Lower lobe of right lung (tissue), 2 donors: ENCODE data around the gene PDE4D. TPM values are rescaled to one million over a fixed set of nuclear protein-coding genes. Genes with fewer than 3 reads are reported as not detected.
A peak's percentile ranks its signal among the peaks of the same experiment; 100 is the strongest.

Source experiments
- ATAC-seq, 2 donors: fragments of 200-7000 bp; cut with Tn5 transposase; one replicate each; pipeline ENCODE4 v1.9.1; 2020 to 2022; ENCODE audit warnings: mild to moderate bottlenecking in 2 of 2, moderate library complexity in 2 of 2
- DNase-seq: peaks from one replicate; pipeline ENCODE4 v3.0.0-alpha.2; 2020
- H3K27ac ChIP-seq: fragments of 200-600 bp; one replicate; pipeline ENCODE4 v1.8.0; 2022
- H3K27me3 ChIP-seq: fragments of 200-600 bp; one replicate; pipeline ENCODE4 v1.8.0; 2022; ENCODE audit warnings: low read depth
- H3K36me3 ChIP-seq: fragments of 200-600 bp; one replicate; pipeline ENCODE4 v1.8.0; 2022; ENCODE audit warnings: mild to moderate bottlenecking
- H3K4me1 ChIP-seq: fragments of 200-600 bp; one replicate; pipeline ENCODE4 v1.8.0; 2022
- H3K4me3 ChIP-seq: fragments of 200-600 bp; one replicate; pipeline ENCODE4 v1.8.0; 2022; ENCODE audit warnings: mild to moderate bottlenecking
- H3K9me3 ChIP-seq: fragments of 200-600 bp; one replicate; pipeline ENCODE4 v1.8.0; 2022
- intact Hi-C: fragments of 100-400 bp; cut with DNase I; formaldehyde crosslinking; loops from one replicate; pipeline ENCODE4 v1.11.0; 2022
- total RNA-seq: library from RNA; stranded (reverse); fragmentation: NEBNext Ultra II Directional; extraction: Animal tissue kit (Norgen Biotek cat#: 25700); gene quantifications from one replicate; pipeline ENCODE4 v1.2.1, GENCODE V29; 2021
- TF ChIP-seq, protein P1 (sequence below): fragments of 200-600 bp; IDR thresholded peaks from one replicate; pipeline ENCODE4 v1.8.0; 2022; ENCODE audit warnings: antibody characterized with exemption, mild to moderate bottlenecking
- donor health status: DM: no; HTN: yes; CAD: no; lungs with severe emphysema.

PDE4D gene
- total RNA-seq, 1 donor from 2014 or later = 71.3 TPM

DNA sequence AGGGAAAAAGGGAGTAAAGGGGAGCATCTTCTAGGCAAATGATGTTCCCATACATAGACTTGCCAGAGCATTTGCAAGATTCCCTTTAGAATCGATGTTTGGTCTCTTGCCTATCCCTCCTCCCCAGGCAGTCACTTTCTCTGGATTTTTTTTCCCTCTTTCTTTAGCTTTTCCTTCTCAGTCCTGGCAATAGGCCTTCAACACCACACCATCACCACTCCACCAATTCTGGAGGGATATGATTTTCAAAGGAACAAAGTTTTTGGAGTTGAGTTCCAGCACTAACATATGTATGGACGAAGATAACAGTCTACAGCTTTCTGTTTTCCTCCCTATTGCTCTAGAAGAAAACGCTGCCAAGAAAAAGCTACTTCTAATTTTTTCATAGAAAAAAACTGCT lies 377.4 kb downstream of the PDE4D start:
- ATAC-seq = no peak
- intact Hi-C loops = no loop called here
- H3K27me3 ChIP-seq = no peaks in the 10 kb centered on the region
- no peaks in the 10 kb centered on the region for H3K36me3 ChIP-seq
- H3K27ac ChIP-seq = no peak overlapping the region
- no peaks in the 10 kb centered on the region for H3K4me1 ChIP-seq
- TF ChIP-seq, protein P1, sequence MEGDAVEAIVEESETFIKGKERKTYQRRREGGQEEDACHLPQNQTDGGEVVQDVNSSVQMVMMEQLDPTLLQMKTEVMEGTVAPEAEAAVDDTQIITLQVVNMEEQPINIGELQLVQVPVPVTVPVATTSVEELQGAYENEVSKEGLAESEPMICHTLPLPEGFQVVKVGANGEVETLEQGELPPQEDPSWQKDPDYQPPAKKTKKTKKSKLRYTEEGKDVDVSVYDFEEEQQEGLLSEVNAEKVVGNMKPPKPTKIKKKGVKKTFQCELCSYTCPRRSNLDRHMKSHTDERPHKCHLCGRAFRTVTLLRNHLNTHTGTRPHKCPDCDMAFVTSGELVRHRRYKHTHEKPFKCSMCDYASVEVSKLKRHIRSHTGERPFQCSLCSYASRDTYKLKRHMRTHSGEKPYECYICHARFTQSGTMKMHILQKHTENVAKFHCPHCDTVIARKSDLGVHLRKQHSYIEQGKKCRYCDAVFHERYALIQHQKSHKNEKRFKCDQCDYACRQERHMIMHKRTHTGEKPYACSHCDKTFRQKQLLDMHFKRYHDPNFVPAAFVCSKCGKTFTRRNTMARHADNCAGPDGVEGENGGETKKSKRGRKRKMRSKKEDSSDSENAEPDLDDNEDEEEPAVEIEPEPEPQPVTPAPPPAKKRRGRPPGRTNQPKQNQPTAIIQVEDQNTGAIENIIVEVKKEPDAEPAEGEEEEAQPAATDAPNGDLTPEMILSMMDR = no peak
- H3K4me3 ChIP-seq = no peak overlapping the region
- no peak for DNase-seq
- H3K9me3 ChIP-seq = no peaks in the 10 kb centered on the region

DNA sequence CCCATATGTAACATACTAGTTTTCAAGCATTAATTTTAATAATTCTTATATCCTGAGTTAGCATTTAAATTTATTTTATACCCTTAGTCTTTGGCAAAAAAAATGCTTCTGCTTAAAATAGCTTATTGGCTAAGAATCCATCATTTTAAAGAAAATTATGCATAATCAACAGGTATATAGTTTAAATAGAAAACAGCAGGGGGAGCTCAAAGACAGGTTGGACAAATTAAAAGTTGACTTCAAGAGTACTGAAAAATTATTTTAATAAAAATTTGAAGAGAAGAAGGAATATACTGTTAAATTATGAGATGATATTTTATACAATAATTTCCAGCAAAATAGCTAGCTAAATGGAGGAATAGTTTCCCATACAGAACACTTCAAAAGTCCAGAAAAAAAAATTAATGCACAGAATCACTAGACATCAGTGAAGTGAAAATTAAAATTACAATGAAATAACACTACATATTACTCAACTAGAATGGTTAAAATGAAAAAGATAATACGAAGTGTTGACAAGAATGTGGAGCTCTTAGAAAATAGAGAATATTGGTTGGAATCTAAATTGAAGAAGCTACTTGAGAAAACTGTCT lies 387.1 kb downstream of the PDE4D start:
- ATAC-seq = peak in 1 of 2 donors; percentile 46
- H3K36me3 ChIP-seq = no peaks in the 10 kb centered on the region
- intact Hi-C loops = loop anchor here (10.0 kb wide), 1 partner anchor 168 kb away; no protein-coding TSS in a partner anchor

DNA sequence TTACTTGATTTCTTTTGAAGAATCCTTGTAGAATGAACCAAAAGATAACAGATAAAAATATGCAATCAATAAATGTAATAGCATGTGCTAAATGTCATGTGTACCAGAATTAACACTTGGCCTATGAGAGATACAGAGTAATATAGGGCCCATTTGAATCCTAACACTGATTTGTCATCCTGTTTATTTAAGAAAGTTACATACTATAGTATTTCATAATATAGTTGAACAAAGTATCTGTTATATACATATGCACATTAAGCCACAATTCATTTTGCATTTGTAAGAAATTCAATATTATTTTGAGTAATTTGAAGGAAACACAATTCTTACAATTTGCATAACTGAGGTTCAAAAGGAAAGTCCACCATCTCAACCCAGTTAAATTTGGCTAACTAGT lies 389.5 kb downstream of the PDE4D start:
- TF ChIP-seq, protein P1 = no peak
- no peak for ATAC-seq
- H3K4me1 ChIP-seq = no peaks in the 10 kb centered on the region
- no peak overlapping the region for H3K27ac ChIP-seq
- no peak for DNase-seq
- H3K36me3 ChIP-seq = no peaks in the 10 kb centered on the region
- no peaks in the 10 kb centered on the region for H3K27me3 ChIP-seq
- intact Hi-C loops = loop anchor here (10.0 kb wide), 1 partner anchor 171 kb away; no protein-coding TSS in a partner anchor
- no peak overlapping the region for H3K4me3 ChIP-seq
- no peaks in the 10 kb centered on the region for H3K9me3 ChIP-seq

More for the DNA sequence above, 387.1 kb downstream of the PDE4D start:
- no peak overlapping the region for H3K4me3 ChIP-seq
- TF ChIP-seq, protein P1 = peak; percentile 43
- H3K27ac ChIP-seq = no peak overlapping the region
- DNase-seq = no peak
- H3K27me3 ChIP-seq = no peaks in the 10 kb centered on the region
- no peaks in the 10 kb centered on the region for H3K9me3 ChIP-seq
- no peaks in the 10 kb centered on the region for H3K4me1 ChIP-seq

DNA sequence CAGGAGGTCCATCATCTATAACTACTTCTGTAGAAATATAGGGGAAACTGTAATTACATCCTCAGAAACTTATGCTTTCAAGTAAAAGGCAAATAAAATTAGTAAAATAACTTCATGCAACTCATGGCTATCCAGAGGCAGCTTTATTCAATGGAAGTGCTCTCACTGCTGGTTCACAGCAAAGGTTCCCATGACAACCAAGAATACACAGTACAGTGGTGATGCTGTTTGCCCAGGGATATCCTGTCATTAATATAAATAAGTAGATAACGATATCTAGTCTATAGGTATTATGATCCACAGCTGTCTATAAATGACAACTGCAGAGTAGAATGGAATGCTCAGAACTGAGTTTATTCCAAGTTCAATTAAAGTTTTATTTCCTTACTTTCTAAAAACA lies 390.3 kb downstream of the PDE4D start:
- H3K27ac ChIP-seq = no peak overlapping the region
- no peaks in the 10 kb centered on the region for H3K36me3 ChIP-seq
- intact Hi-C loops = loop anchor here (10.0 kb wide), 1 partner anchor 172 kb away; no protein-coding TSS in a partner anchor
- ATAC-seq = no peak
- H3K9me3 ChIP-seq = no peaks in the 10 kb centered on the region
- no peak overlapping the region for H3K4me3 ChIP-seq
- DNase-seq = no peak
- TF ChIP-seq, protein P1 = no peak
- no peaks in the 10 kb centered on the region for H3K4me1 ChIP-seq
- H3K27me3 ChIP-seq = no peaks in the 10 kb centered on the region

DNA sequence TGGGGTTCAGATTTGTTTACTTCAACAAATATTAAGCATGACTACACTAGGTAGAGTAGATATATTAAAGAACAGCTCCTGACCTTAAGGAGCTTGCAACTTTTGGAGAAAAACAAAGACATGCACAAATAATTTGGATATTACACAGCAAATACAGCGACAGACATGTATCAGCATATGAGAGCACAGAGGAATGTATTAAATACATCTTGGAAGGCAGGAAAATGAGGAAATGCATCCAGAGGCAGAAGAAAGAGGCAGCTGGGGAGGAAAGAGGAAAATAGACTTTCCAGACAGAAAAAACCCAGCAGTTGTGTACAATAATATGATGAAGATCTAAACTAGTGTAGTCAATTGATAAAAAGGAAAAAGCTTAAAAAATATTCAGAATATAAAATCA lies 392.2 kb downstream of the PDE4D start:
- H3K9me3 ChIP-seq = no peaks in the 10 kb centered on the region
- H3K4me1 ChIP-seq = no peaks in the 10 kb centered on the region
- ATAC-seq (no peak), DNase-seq (no peak)
- no peaks in the 10 kb centered on the region for H3K27me3 ChIP-seq
- no peak overlapping the region for H3K4me3 ChIP-seq
- H3K27ac ChIP-seq = no peak overlapping the region
- intact Hi-C loops = loop anchor here (10.0 kb wide), 1 partner anchor 173 kb away; no protein-coding TSS in a partner anchor
- TF ChIP-seq, protein P1 = no peak
- H3K36me3 ChIP-seq = no peaks in the 10 kb centered on the region
